GM19467 (cell line): Measurements from ENCODE around the gene CACNA1B.

Experiments
- ATAC-seq: cut with Tn5 transposase; IDR thresholded peaks from one replicate; pipeline ENCODE4 v1.9.1; 2021; ENCODE audit warnings: mild to moderate bottlenecking, moderate library complexity; ENCODE audit not compliant: unreplicated experiment

The CACNA1B gene

DNA sequence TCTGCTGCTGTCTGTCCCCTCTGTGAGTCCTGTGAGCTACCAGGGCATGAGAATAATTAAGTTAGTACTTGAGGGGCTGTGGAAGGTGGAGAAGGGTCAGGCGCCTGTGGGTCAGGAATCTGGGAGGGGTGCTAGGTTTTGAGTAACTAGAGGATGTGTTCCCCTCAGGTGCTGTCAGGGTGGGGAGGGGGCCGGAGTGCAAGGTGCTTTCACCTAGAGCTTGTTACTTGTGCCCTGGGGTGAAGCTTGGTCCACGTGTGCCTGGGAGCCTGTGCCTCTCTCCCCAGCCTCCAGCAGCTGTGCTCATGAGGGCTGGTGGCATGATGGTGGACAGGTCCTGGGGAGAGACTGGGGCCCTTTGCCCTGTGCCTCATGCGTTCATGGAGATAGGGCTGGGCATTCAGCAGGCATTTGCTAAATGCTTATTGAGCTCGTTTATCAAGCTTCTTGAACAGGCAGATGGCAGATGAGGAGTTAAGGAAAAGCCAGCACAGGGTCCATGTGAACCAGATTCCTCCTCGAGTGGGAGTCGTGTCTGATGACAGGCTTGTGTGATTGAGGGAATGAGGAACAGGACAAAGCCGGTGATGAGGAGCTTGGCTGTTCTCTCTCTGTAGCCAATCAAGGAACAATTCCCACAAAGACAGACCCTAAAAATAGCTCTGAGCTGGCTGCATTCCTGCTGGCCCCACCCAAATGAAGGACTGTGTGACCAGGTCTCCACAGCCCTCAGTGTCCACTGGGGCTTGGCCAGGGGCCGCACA lies 40.9 kb downstream of the CACNA1B start:
- ATAC-seq = no peak

DNA sequence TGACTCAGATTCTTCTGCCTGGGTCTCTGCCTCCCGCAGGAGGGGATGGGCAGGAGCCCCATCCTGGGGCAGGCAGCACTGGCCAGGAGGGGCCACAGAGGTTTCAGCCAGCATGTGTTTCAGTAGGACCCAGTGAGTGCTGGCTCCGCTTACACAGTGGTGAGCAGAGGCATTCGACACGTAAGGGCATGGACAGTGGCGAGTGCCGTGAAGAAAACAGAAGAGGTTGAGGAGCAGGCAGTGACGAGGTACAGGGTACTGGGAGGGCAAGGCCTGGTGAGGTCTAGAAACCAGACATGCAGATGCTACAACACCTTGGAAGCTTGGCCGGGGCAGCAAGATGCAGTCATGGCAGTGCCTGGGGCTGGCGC lies 41.5 kb downstream of the CACNA1B start:
- ATAC-seq = no peak

DNA sequence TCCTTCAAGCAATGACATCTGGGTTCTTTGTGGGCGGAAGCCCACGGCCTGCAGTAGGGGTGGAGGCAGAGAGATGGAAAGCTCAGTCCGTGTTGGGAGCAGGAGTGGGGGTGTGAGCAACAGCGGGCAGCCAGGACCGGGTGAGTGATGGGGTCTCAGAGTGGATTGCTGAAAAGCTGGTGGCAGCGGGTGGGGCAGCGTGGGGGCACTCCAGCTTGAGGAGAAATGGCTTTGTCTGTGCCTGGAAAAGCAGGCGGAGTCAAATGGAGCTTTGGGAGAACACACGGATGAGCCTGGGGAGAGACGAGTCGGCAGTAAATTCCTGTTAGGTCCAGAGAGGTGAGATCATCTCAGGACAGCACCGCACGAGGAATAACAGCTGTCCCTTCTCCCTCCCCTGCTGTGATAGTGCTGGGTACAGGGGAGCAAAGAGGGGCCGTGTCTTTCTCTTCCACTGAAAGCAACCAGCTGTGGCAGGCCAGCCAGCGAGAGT lies 42.1 kb downstream of the CACNA1B start:
- ATAC-seq = no peak

- ATAC-seq = no peak
Observed at GRCh38 chr9:137920753-137921152, 43.2 kb downstream of the CACNA1B start.

GRCh38 chr9:137924169-137924568 lies 46.6 kb downstream of the CACNA1B start:
- ATAC-seq = no peak

- ATAC-seq = no peak
Observed at GRCh38 chr9:137924761-137925369, 47.3 kb downstream of the CACNA1B start.

- ATAC-seq = no peak
Observed at GRCh38 chr9:137943655-137944054, 66.1 kb downstream of the CACNA1B start.

DNA sequence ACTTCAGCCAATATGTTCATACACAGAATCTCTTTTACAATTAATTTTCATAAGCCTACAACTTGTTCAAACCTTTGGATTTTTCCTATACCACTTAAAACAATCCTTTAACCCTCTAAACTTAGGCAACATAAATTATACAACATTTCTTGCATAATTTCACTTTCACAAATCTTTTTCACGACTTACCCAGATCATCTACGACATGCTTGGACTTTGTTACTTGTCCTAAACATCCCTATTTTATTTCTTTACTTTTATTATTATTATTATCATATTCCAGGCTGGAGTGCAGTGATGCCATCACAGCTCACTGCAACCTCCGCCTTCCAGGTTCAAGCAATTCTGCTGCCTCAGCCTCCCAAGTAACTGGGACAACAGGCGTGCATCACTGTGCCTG lies 68.0 kb downstream of the CACNA1B start:
- no peak for ATAC-seq

DNA sequence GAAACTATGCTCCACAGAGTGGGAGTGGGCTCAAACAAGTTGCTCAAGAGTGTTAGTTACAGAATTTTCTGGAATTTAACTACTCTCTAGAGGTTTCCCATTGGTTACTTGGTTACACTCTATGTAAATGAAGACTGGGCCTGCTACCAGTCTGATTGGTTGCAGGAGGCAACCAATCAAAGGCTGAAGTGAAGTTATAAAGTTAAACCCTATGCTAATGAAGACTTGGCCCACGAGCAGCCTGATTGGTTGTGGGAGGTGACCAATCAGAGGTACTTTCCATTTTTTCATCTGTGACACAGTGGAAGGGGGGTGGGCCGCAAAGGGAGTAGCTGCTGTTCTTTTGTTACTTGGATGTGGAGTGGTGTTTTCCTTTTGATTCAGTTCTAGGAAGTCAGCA lies 69.4 kb downstream of the CACNA1B start:
- ATAC-seq = no peak

GRCh38 chr9:137948642-137949041 lies 71.1 kb downstream of the CACNA1B start:
- no peak for ATAC-seq

GRCh38 chr9:137949260-137949659 lies 71.7 kb downstream of the CACNA1B start:
- no peak for ATAC-seq

DNA sequence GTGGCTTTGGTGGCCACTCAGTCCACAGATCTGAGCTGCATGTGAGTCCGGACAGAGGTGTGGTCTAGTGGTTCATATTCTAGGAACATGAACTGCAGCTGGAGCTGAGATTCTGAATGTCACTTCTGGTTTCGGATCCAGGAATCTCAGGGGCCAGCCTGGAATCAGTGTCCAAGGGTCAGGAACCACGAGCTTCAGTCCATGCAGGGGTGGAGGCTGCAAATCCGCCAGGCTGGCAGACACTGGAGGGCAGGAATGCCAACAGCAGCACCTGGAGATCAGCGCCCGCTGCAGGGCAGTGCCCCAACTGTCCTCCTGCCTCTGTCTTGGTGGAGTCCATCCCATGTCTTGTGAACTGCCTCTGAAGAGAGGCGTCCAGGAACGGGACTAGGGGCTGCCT lies 73.5 kb downstream of the CACNA1B start:
- no peak for ATAC-seq

GRCh38 chr9:137951597-137952490 lies 74.3 kb downstream of the CACNA1B start:
- ATAC-seq = no peak

GRCh38 chr9:137952976-137953666 lies 75.5 kb downstream of the CACNA1B start:
- no peak for ATAC-seq

DNA sequence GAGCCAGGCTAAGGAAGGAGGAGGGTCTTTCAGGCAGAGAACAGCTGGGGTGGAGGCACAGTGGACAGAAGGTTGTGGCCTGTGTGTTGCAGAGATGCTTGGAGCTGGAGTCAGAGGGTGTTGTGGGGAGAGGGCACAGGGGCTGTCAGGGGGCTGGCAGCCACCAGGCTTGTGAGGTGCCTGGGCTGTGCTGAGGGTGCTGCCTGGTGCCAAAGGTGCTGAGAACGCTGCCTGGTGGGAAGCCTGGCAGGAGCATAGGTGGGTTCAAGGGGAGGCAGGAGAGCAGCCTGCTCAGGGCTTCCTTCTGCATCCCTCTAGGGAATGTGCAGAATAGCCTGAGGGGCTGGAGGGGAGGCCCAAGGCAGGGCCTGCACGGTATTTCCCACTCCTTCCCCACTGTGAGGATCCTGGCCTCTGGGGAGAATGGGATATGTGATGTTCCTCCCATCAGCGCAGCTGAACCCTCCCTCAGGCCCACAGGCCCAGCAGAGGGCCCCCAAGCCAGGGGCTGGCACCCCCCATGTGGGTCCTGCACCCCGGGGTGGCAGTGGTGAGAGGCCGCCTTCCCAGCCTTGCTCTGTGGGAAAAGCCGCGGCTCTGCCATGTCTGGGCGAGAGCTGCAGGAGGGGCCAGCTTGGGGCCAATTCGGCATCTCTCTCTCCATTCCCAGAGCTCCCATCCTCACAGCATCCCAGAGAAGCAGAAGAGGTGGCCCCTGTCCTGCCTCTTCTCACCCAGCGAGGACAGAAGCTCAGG lies 76.3 kb downstream of the CACNA1B start:
- ATAC-seq = no peak

DNA sequence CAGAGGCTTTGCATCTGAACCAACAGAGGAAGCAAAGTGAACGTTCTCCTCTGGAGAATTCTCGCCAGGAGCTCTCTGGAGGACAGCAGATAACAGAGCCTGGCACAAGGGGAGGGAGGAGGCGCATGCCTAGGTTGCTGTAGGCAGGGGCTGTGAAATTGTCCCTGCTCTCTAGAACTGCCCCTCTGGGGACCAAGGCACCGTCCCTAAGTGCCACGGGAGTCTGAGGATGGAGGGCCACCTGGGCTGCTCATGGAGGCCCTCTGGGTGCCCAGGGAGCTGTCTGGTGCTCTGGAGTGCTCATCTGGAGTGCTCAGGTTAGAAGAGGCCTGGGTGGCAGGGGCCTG lies 77.6 kb downstream of the CACNA1B start:
- ATAC-seq = no peak

DNA sequence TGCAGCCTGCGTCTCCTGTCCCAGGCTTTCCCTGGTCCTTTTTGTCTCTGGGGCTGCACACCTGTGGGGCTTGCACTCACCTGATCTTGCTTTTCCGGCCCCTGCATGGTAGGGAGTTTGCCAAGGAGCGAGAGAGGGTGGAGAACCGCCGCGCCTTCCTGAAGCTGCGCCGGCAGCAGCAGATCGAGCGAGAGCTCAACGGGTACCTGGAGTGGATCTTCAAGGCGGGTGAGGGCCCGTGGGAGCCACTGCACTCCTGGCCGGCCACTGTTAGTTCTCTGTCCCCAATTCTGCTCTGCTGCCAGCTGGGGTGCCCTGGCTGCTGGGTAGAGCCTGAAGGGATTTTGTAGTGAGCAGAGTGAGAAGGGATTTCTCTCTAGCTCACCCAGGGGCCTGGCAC lies 78.0 kb downstream of the CACNA1B start:
- no peak for ATAC-seq

- no peak for ATAC-seq
Observed at GRCh38 chr9:137956039-137956438, 78.5 kb downstream of the CACNA1B start.

DNA sequence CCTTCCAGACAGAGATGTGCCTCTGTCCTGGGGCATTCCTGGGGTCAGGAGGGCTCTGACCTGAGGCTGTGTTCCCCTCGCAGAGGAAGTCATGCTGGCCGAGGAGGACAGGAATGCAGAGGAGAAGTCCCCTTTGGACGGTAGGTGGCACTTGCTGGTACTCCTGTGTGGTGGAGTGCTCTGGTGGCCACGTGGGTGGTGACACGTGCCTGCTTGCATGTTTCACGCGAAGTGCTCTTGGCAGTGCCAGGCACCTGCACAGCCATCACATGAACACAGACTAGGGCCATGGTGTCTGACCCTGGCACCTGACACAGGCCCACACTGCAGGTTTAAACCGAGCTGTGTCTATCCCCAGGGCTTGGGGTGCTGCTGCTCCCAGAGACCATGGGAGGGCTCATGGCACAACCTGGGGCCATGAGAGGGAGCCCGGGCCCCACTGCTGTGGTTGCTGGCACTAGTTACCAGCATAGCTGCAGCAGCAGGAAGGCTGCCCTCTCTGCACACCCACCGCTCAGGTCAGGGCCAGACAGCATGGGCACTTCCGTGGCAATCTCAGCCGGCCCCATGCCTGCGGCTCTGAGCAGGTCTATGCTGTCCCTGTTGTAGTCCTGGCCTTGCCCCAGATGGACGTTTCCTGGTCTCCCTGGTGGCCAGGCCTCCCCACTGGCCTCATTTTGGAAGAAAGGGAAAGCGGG lies 79.3 kb downstream of the CACNA1B start:
- no peak for ATAC-seq
